HG02623 (cell line): Measurements from ENCODE around the gene BPHL.
"Not testable (repeated sequence)": the region's sequence is repeated elsewhere in the genome, so short reads cannot be mapped to it uniquely, and the experiment has no call there.

Source experiments
- ATAC-seq: cut with Tn5 transposase; IDR thresholded peaks from one replicate; pipeline ENCODE4 v1.9.1; 2021; ENCODE audit warnings: moderate library complexity; ENCODE audit not compliant: unreplicated experiment

BPHL gene

DNA sequence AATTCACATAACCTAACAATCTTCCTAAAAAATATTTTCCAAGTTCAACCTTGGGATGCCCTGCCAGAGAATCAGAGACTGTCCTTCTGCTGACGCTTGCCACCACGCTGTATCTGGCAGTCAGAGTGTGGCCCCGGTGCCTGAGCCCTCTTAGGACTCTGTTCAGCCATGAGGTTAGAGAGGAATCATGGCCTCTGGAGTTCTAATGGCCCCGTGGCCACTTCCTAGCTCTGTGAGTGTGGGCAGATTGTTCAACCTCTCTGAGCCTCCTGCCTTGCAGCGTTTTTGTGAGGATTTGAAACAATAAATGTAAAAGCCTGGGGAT is 2.2 kb downstream of the BPHL start:
- ATAC-seq, result no peak

DNA sequence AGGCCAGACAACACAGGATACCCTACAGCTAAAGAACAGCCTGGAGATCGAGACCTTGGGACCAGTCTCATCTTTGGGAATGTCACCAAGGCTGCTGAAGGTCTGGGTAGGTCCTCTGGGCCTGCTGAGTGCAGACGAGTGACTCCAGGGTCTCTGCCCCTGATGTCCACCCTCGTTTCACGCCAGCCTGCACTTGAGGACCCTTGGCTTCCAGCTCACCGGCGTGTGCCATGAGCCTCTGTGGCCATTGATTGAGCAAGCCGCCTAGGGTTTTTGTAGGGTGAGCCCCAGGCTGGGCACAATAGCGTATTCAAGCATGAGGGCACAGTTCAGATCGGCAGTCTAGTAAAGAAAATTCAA is 4.3 kb downstream of the BPHL start:
- ATAC-seq, result no peak

DNA sequence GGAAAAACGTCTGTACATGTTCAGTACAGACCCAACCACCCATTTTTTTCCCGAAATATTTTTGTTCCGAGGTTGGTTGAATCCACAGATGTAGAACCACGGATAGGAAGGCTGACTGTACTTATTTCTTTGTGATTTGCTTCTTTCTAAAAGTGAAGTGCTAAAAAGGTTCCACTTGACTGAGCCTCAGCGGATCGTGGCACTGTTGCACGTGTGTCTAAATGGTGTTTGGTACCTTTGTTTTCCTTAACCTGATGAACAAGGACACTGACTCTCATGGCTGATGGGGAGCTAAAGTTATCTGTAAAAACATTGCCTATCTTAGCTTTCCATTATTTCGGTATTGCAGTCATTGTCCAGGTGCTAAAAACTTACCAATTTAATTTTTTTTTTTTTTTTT is 6.2 kb downstream of the BPHL start:
- no peak for ATAC-seq

DNA sequence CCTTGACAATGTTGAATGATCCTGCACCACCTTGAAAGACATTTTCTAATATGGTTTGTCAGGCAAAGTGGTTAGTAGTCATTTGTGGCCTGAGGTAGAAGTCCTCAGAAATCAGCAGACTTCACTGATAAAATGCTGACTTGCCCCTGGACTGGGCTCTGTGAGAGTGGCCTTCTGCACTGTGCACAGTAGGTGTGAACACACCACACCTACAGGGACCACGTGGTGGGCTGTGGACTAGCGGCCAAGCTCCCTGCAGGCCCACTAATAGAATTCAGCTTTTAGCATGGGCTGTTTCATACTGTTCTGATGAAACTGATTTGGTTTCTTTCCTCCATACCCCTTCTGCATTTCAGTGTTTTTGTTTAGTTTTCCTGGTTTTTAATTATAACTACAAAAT is 7.3 kb downstream of the BPHL start:
- no peak for ATAC-seq

DNA sequence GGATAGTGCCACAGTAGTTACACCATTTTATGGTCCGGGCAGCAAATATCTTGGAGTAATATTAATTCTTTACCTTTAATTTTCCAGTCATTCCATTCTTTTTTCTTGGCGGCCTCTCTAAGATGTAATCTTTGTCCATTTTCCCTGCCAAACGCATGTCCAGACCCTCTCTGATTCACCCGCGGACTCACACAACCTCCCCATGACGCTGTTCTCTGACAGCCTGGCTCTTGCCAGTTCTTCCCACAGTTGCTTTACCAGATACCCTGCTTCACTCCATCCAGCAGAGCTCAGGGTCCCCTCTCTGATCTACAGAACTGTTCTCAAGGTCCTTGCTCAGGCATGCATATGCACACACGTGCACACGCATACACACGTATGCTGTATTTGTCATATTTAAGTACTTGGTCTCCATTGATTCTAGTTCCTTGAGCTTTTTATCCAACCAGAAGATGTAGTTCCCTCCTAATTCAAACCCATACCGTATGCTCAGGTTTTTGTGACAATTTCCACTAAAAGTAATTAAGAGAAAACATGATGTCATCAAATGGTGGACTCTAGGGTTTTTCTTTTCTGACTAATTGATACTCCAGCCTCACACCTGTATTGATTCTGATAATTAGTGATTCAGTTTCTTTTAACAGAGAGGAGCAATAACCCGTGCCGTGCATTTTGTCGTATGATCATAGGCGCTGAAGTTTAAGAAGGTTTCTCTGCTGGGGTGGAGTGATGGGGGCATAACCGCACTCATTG is 10.0 kb downstream of the BPHL start:
- no peak for ATAC-seq

DNA sequence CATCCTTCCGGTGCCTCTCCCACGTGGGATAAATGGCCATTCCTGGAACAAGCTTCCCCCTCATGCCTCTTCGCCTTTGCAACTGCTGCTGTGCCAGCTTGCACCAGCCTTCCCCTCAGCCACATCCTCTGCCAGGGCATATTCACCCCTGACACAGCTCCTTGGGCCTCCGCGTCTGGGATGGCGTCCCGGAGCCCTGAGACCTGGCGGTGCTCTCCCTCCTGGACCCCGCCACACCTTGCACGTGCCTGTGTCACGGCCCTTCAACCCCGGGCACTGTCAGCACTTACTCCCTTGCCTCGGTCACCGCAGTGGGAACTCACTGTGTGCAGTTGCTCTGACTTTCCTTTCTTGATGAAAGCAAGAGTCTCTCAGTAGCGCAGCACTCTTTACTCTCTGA is 13.2 kb downstream of the BPHL start:
- no peak for ATAC-seq

DNA sequence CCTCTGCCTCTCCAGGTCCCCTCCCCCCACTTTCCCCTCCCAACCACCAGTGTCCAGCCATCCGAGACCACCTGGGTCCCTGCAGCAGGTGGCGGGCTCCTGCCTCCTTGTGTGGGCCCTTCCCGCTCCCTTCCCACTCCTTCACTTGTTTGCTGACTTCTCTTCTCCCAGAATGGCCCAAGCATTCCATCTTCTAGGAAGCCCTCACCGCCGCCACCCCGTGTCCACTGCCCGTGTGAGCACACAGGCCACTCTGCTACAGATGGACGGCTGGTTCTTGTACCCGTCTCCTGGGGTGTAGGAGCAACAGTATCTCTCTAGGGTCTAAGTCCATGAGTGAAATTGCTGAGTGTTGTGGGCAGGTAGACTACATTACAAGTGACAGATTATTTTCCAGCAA is 15.0 kb downstream of the BPHL start:
- no peak for ATAC-seq

DNA sequence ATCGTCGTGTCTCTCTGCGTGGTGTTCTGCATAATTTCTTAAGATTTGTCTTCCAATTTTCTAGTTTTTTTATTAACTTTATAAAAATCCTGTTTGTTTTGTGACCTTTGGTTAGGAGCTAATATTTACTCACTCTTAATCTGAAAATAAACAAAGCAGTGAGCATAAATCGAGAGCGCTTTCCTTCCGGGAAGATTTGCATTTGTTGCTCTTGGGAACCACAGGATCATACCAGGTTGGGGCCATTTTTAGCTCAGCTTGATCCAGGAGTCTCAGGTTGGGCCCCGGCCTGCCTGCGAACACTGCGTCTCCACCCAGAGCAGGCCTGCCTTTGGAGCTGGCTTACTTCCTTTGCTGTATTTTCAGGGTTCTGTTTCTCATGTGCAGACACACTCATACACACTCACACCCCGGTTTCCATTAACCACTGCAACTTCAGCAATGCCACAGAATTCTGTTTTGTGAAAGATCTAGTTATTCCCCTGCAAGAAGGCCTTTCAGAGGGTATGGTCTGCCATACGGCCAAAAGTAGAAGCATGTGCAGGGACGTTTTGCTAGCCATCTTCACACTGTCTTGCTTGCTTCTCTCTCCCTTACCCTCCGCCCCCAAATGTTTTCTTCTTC is 17.3 kb downstream of the BPHL start:
- ATAC-seq, result no peak

DNA sequence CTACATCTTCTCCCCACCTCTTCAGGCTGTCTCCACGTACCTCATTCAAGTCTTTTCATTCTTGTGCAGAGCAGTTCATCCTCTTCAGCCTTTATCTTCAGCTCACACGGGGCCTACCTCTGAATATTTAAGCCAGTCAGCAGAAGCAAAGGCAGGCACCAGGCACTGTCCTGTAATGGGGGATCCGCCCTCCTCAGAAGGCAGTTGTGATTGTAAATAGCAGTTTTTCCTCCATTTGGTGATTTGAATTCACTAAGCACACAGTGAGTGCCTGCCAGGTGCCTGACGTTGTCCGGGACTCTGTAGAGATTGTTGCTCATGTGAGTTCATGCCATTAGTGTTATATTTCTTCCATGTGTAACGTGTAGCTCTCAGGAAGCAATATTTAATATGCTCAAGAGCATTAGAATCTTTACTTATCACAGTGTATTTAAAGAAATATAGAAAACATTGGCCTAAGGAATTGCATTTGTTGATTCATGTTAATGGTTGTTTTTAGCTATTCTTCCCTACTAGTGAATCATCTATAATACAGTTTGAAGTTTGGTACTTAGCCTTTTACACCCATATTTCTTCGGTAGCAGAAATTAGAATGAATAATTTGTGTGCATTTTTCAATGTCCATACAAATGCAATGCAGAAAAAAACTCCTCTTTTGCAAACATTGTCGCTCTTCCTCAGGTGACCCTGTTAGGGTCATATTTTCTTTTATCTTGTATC is 17.9 kb downstream of the BPHL start:
- ATAC-seq, result no peak

DNA sequence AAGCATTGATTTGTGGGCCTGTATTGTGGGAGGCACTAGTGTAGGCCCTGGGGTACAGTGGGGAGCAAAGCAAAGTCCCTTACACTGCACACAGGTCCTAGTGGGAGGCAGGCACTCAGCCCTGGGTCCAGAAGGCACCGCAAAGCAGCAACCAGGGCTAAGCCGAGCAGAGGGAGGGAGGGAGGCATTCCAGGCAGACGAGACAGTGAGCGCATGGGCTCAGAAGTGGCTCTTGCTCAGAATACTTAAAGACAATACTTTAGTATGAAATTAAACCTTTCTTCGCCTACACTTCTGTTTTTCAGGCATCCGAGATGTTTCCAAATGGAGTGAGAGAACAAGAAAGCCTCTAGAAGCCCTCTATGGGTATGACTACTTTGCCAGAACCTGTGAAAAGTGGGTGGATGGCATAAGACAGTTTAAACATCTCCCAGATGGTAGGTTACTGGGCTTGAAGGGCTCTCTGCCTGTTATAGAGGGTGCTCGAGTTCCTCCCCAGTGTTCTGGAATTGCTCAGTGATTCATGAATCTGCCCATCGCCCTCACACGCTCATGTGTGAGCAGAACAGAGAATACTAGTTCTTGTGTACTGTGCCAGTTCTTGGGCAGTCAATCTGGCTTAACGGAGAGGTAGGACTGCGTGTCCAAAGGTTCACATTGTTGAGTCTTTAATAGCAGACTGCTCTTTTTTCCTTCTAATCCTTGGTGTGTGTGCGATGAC is 18.7 kb downstream of the BPHL start:
- ATAC-seq, result no peak

DNA sequence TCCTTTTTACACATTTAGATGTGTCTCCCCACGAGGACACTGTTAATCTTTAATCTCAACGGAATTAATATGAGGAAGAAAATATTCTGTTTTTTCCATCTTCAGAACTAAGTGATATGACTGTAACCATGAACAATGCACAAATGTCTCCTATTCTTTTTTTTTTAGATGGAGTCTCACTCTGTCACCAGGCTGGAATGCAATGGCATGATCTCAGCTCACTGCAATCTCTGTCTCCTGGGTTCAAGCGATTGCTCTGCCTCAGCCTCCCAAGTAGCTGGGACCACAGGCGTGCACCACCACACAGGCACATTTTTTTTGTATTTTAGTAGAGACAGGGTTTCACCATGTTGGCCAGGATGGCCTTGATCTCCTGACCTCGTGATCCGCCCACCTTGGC is 19.4 kb downstream of the BPHL start:
- ATAC-seq, result not testable (repeated sequence)

DNA sequence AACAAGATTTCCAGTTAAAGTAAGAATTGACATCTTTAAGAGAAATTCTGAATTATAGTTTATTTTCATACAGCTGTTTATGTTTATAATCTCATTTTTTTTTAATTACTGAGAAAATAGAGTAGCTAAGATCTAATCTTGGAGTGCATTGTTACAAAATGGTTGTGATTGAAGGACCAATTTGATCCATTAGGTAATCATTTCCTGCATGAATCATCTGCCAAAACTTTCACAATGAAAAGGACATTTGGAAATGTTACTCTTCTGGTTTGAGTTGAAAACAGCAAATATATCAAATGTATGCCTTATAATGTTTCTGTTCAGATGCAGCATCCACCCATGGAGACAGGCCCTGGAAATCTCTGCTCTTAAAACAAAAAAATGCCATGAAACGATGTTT is 19.8 kb downstream of the BPHL start:
- no peak for ATAC-seq

DNA sequence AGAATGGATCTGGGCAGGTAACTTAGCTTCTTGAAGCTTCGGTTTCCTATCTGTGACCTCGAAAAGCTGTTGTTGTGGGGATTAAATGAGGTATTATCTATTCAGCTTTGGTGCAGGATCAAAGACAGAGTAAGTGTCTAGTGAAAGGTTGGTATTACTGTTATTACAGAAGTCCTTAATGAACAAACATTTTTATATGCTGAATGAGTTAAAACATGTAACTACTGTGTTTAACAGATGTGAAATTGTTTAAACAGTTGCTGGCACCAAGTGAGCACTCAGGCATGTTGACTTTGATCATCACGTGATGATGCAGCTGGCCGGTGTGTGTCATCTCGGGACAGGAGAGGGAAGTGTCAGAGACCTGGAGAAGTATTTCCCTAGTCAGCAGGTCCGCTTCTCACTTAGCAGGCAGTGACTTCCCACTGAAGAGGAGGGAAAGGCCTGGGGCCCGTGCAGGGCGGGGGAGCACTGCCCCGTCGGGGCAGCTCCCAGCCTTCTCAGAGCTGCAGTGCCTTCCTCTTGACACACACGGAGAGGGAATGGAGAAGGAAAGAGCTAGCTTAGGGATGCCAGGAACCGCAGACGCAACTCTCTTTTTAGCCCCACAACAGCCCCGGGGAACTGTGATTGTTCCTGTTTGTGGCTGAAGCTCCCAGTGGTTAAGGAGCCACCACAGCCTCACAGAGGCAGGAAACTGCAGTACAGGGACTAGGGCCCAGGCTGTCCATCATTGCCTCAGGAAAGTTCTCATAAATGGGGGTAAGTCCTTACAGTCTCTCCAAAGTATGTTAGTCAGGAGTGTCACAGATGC is 20.8 kb downstream of the BPHL start:
- ATAC-seq, result no peak

DNA sequence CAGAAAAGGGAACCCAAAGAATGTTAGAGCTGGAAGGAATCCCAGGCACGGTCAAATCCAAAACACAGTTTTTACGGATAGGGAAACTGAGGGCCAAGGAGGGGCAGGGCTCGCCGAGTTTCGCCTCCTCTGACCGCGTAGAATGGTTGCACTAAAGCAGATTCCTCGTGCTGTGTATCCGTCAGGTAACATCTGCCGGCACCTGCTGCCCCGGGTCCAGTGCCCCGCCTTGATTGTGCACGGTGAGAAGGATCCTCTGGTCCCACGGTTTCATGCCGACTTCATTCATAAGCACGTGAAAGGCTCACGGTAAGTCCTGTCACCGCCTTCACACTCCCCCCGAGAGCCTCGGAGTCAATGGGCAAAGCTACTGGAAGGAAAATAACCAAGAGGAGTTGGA is 21.7 kb downstream of the BPHL start:
- ATAC-seq, result no peak

DNA sequence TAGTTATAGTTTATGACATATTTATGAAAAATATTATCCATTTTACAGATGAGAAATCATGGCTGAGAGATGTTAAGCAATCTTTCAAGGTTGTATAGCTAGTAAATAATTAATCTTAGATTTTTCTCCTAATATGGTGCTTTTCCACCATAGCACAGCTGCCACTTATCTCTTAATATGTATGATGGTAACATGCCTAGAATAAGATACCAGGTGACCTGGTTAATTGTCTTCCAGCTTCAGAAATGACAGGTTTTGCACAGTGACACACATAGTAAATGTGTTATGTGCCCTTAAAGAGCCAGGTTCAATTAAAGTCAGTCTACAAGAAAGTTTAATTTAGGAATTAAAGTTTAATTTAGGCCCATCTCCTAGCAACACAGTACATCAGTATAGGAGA is 24.0 kb downstream of the BPHL start:
- no peak for ATAC-seq

DNA sequence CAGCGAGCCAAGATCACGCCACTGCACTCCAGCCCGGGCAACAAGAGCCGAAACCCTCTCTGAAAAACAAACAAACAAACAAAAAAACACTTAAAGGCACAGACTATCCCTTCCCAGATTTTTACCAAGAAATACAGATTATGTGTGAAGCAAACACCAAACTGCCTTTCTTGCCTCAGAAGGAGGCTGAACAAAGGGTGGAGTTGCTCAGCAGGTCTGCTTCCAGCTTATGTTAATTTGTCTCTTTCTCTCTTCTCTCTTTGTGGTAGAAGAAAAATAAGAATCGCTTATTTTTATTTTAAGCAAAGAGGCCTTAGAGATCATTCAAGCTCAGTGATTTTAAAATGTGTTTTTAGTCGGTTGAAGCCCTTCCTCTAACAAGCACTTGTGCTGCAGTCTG is 24.6 kb downstream of the BPHL start:
- ATAC-seq, result no peak

DNA sequence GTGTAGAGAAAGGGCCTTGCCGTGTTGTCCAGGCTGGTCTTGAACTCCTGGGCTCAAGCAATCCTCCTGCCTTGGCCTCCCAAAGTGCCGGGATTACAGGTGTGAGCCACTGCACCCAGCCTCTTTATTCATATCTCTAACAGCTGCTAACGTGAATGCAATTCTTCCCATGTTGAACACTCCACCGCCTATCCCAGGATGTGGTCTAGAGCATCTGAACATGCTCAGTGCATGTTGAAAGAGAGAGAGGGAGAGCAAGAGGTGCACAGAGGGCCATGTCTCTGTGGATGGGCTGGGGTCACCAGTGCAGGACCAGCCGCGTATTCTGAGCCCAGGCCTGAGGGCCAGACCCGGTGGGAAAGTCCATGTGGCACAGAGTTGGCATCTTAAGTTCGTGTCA is 26.1 kb downstream of the BPHL start:
- no peak for ATAC-seq

DNA sequence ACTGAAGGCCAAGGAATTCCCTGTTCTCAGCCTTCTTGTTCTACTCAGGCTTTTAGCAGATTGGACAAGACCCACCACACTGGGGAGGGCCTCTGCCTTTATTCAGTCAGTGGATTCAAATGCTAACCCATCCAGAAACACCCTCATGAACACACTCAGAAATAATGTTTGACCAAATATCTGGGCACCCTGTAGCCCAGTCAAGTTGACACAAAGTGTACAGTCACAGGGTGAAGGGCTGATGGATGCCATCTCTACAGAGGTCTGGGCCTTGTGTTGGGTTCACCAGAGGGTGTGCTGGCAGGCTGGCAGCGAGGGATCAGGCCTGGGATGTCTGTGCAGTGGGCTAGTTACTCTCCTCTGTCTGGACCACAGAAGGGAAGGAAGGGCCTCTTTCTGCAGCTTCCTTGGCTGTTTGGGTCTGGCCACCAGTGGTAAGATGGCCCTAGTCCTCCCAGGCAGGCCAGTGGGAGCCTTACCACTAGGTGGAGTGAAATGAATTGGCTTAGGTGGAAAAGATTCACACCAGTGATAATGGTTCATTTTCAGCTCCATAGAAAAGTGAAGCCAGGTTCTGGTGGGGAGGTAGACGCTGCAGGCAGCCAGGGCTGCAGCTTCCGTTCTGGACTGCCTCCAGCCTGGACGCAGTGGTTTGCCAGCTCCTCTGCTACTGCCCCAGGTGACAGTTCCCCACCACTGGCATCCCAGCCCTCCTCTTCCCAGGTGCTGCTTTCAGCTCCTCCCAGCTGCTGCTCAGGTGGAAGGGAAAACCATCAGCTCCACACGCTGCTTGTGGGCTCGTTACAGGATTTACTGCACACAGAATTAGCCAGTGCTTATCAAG is 29.6 kb downstream of the BPHL start:
- no peak for ATAC-seq

DNA sequence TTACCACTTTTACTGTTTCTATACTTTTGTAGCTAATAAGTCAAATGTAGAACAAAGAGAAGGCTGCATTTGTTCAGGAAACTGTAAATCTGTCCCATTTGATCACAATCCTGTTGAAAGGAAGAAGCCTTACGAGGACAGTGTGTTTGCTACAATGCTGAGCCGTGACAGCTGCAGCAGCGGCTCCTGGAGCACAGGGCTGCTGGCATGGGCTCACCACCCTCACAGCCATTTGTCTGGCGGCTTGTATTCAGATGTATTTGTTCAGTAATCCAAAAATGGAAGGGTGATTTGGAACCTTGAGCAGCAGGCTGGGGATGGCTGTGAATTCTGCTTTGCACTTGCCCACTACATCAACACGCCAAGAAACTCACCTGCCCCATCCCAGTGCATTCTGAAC is 33.2 kb downstream of the BPHL start:
- ATAC-seq, result no peak

DNA sequence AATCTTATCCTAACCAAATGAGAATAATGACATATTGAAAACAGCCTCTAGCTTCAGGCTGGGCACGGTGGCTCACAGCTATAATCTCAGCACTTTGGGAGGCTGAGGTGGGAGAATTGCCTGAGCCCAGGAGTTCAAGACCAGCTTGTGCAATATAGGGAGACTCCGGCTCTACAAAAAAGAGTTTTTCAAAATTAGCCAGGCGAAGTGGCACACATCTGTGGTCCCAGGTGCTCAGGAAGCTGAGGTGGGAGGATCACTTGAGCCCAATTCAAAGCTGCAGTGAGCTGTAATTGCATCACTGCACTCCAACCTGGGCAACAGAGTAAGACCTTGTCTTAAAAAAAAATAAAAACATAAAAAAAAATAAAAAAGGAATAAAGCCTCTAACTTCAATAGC is 34.2 kb downstream of the BPHL start:
- ATAC-seq, result no peak
